RCC 7860 (cell line): ENCODE data around the gene ZNF326.
"Not testable (repeated sequence)": the region's sequence is repeated elsewhere in the genome, so short reads cannot be mapped to it uniquely, and the experiment has no call there.

ENCODE experiments used
- DNase-seq: peaks from one replicate; pipeline ENCODE4 v3.0.0-alpha.2; 2015; ENCODE audit warnings: low spot score
- FAIRE-seq: peaks from 2 replicates; lab custom pipeline; 2012; peaks lifted over from hg19 to GRCh38; lab: Jason Lieb, UNC

Gene ZNF326

DNA sequence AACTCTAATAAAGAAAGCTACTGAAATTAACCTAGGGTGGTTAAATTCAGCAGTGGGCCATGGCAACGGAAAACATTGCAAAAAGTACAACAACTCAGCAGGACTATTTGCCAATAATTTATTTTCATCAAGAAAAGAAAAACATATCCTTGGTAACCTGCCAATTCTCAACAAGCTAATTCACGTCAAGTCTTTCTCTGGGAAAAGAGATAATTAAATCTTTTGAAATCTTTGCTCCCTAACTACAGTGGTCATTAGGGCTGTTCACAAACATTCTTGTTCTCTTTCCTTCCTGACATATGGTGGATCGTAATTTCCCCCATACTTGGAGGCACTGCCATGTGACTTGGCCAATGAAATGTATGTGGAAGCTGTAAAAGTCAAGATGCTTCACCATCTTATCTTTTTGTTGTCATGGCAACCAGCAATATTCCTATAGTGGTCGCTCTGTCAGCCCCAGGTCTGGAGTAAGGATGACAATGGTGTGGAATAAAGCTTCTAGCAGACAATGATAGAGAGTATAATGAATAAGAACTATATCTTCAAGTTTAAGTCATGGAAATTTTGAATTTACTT is 29.6 kb upstream of the ZNF326 start:
- DNase-seq (no peak), FAIRE-seq (no peak)

DNA sequence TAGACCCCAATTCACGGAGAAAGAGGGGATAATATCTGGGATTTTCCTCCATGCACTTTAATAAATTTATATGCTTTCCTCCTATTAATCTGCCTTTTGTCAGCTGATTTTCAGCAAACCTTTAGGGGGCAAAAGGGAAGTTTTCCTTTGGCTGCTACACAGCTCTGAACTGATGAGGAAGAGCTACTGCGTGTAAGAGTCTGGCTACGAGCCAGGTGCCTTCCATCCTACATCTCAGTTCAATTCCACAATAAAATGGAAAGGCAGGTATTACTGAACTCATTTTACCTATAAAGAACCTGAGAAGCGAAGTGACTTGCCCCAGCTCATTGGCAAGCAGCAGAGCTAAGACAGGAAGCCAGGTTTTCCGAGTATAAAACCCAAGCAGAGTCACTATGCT is 28.3 kb upstream of the ZNF326 start:
- no peak for FAIRE-seq

DNA sequence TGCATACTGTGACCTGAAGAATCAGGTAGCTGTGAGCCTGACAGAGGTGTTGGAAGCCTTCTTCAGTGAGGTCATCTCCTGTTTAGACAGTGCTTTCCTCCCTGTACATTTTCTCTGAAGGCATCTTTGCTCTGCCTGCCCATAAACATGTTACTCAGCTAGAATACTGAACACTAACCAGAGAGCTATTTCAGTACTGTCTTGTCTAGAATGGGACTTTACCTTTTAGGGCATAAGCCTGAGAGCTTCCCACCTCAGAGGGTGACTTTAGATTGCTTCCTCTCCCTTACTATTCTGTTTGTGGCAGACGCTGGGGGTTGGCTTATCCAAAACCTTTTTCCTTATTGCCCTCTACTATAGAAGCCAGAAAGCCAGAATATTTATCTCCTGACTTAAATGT is 23.3 kb upstream of the ZNF326 start:
- DNase-seq (no peak), FAIRE-seq (no peak)

More for the DNA sequence above, 28.3 kb upstream of the ZNF326 start:
- no peak for DNase-seq

DNA sequence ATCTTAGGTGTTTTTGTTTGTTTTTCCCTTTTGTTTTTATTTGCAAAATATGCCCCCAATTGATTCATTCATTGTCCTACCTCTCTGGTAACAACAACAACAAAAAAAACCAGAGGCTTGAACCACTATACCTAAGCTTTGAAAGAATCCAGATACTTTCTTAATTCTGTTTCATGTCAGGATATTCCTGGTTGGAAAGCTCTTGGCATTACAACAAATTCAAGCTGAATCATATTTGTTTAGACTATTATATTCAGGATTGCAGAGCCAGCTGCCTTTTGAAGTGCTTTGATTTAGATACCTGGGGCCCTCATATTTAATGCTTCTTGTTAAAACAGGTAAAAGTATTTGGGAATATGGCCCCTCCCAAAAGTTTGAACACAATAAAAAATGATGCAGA is 22.9 kb upstream of the ZNF326 start:
- DNase-seq (no peak), FAIRE-seq (no peak)

DNA sequence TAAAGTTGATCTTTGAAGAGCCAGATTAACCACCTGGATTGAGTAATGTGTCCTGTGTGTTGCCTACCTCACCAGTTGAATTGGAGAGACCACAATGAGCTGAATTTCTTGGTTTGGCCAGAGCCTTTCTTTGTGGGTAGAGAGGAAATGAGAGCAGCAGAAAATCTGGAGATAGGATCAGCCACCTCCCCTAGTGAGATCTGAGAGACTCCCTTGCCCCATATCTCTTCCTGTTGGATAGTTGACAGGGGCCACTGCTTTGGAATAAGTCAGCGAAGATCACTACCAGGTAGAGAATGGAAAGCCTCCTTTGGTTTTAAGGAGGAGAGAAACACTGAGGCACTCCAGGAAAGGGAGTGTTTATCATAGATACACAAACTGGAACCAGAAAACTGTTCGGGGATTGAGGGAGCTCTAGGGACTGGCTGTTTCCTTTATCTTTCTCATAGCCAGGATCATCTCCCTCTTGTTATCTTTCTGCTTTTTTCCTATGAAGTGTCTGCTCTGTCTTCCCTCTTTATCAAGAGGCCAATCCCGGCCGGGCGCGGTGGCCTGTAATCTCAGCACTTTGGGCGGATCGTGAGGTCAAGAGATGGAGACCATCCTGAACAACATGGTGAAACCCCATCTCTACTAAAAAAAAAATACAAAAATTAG is 21.3 kb upstream of the ZNF326 start:
- DNase-seq: no peak
- no peak for FAIRE-seq

GRCh38 chr1:89974256-89974655 is 20.7 kb upstream of the ZNF326 start:
- FAIRE-seq: no peak
- DNase-seq: no peak

- FAIRE-seq: no peak
- DNase-seq: no peak
Measured at GRCh38 chr1:89974696-89975470, 20.0 kb upstream of the ZNF326 start.

DNA sequence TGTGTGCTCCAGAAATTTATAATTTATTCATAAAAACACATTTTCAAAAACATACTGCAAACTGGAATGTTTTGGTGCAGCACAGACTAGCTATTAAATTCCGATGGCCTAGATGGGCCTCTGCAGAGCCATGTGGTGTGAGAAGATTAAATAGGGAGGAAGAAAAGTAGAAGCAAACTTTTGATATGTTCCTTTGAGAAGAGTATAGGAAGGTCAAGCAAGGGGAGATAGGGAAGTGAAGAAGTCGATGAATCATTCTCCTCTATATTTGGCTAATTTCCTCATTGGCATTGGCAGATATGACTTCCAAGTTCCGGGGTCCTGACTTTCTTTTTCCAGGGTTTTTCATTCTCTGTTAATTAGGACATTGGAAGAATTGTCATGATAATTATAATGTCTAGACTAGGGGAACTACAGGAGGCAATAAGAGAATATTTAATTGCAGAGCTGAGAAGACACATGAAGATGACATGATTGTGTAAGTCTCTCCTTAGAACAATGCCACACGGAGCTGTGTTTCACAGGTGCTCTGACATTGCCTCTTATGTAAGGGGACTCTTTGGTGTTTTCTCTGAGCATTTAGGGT is 19.3 kb upstream of the ZNF326 start:
- DNase-seq (no peak), FAIRE-seq (no peak)

GRCh38 chr1:89978755-89979154 is 16.2 kb upstream of the ZNF326 start:
- DNase-seq (peak; percentile 21), FAIRE-seq (no peak)

GRCh38 chr1:89980605-89981004 is 14.3 kb upstream of the ZNF326 start:
- FAIRE-seq (no peak), DNase-seq (no peak)

GRCh38 chr1:89982846-89983245 is 12.1 kb upstream of the ZNF326 start:
- not testable (repeated sequence) for FAIRE-seq

DNA sequence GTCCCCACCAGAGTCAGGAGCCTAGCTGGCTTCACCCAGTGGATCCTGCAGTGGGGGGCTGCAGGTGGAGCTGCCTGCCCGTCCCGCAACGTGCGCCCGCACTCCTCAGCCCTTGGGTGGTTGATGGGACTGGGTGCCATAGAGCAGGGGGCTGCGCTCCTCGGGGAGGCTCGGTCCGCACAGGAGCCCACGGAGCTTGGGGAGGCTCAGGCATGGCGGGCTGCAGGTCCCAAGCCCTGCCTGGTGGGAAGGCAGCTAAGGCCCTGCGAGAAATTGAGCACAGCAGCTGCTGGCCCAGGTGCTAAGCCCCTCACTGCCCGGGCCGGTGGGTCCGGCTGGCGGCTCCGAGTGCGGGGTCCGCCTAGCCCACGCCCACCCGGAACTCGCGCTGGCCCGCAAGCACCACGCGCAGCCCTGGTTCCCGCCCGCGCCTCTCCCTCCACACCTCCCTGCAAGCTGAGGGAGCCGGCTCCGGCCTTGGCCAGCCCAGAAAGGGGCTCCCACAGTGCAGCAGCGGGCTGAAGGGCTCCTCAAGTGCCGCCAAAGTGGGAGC is 10.3 kb upstream of the ZNF326 start:
- not testable (repeated sequence) for DNase-seq, FAIRE-seq

More at GRCh38 chr1:89982846-89983245, 12.1 kb upstream of the ZNF326 start:
- not testable (repeated sequence) for DNase-seq

DNA sequence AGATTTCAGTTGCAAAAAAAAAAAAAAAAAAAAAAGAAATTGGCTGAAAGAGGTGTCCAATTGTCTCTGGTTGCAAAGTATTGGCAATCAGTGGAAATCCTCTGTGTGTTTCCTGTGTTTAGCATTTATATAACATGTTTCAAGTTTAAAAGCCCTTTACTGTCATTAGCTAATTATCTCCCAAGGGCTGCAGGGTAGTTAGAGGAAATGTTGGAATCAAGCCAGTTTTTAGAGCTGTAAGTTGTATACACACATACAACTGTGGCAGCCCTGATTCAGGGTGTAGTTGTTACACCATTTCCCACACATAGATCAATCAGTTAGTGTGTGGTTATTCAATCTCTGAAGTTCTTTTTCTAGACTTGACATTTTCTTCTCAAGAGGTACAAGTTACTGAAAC is 8.9 kb upstream of the ZNF326 start:
- no peak for FAIRE-seq
- DNase-seq: no peak

DNA sequence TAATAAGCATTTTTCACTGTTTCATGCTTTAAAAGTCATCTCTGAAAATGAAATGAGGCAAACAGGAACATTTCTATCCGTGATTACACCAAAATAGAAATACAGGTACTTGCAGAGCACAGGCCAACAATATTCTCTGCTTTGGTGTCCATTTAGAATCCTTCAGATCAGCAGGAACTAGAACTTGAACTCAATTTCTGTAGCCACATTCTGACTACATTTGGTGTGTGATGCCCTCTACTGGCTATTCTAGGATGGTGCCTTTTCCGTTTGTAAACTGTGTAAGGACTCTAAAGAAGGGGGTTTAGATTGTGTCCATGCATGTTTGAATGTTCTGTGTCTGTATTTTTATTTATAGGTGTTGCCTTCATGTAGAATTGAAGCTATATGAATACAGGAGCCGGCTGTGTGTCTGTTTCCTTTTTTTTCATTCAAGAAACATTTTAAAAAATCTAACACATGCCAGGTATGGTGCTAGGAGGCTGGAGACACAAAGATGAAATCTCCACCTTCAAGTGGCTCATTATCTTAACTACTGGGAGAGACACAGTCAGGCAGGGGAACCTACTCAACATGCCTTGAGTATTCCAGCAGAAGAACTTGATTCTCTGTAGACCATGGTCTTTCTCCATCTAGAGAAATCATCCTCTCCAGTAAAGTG is 7.6 kb upstream of the ZNF326 start:
- peak; percentile 72 for DNase-seq
- peak; percentile 89 for FAIRE-seq

DNA sequence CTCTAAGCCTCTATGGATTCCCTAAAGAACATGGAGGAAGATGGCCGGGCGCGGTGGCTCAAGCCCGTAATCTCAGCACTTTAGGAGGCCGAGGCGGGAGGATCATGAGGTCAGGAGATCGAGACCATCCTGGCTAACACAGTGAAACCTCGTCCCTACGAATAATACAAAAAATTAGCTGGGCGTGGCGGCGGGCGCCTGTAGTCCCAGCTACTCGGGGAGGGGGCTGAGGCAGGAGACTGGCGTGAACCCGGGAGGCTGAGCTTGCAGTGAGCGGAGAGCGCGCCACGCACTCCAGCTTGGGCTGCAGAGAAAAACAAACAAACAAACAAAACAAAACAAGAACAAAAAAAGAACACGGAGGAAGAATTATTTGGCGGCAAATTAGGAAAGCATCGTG is 5.8 kb upstream of the ZNF326 start:
- no peak for DNase-seq
- no peak for FAIRE-seq

DNA sequence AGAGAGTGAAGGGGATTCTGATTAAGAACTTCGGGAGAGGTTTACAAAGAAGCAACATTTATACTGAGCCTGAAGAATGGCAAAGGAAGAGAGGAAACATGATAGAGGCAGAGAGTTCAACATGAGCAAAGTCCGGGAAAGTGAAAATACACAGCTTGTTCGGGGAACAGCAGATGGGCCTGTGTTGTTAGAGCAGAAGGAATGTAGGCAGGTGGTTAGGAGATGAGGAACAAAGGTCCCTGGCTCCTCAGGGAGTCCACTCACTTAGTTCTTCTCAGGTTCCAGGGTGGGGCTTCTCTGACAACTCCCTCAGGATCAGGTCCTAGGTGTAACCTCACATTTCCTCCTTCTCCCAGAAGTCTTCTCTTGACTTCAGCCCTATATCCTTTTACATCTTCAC is 5.1 kb upstream of the ZNF326 start:
- DNase-seq (no peak), FAIRE-seq (no peak)

DNA sequence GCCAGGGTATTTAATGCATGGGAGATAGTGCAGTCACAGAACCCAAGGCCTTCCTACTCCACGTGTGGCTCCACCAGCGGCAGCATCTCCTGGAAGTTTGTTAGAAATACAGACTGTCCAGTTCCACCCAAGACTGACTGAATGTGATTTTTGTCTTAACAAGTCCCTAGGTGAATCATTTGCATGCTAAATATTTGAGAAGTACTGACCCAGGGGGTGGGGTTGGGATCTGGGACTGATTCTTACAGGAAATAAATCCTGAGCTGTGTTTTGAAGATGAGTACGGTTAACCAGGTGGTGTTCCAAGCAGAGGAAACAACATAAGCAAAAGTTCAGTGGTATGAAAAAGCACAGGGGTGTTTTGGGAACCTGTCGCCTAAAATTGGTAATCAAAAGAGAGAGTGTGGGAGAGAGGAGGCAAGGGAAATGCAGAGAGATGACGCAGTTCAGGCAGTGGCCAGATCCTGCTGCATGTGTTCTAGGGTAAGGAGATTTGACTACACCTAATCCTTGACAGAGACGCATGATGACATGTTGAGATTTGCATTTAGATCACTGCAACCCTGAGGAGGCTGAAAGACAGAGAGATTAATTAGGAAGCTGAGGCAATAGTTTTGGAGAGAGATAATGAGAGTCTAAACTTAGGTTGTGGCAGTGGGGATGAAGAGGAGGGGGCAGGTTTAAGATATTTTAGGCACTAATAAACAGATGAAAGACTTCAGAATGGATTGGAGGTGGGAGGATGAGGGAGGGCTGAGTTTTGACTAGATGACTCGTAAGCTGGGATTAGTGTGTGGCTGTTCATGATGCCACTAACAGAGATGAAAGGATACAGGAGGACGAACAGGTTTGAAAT is 3.7 kb upstream of the ZNF326 start:
- FAIRE-seq (no peak), DNase-seq (no peak)

GRCh38 chr1:89993541-89993940 is 1.4 kb upstream of the ZNF326 start:
- no peak for DNase-seq
- no peak for FAIRE-seq

GRCh38 chr1:89994231-89994804 is 592 bp upstream of the ZNF326 start:
- no peak for FAIRE-seq

More at GRCh38 chr1:89994231-89994804, 592 bp upstream of the ZNF326 start:
- no peak for DNase-seq
